ENCODE data around the gene FAM168A. TPM values are rescaled to one million over a fixed set of nuclear protein-coding genes. Genes with fewer than 3 reads are reported as not detected.

FAM168A gene
- total and polyA plus RNA-seq, 9 of the 15 experiments (the other 6 are each of a cell fraction or from before 2014, with no cell fraction given), result 0.44 to 7.2 (median 2.9) TPM

GRCh38 chr11:73402834-73403185 is 195.1 kb downstream of the FAM168A start (continued):
- TF ChIP-seq CHD1 (IDR thresholded peaks at IDR 0.05; ENCODE audit: low read length) (no peak), GABPA (tag; conservative IDR thresholded peaks at IDR 0.05; ENCODE audit: low read depth) (no peak), SRF (CRISPR knock-in tag; IDR thresholded peaks at IDR 0.05) (no peak), ZNF134 (CRISPR knock-in tag; conservative IDR thresholded peaks at IDR 0.05) (no peak), ETV5 (CRISPR knock-in tag; IDR thresholded peaks at IDR 0.05; ENCODE audit: low read depth) (no peak), PTTG1 (tag; IDR thresholded peaks at IDR 0.05; ENCODE audit: low read depth) (no peak), ZNF184 (CRISPR knock-in tag; IDR thresholded peaks at IDR 0.05) (no peak), ZNF639 (CRISPR knock-in tag; conservative IDR thresholded peaks at IDR 0.05 in 1 of 2, IDR thresholded peaks at IDR 0.05 in 1 of 2) (no peak), XRCC3 (IDR thresholded peaks at IDR 0.05) (no peak), BCOR (IDR thresholded peaks at IDR 0.05) (0 out of 2 replicates have a peak, but pooled peaks have one; percentile 16), BHLHE40 (IDR thresholded peaks at IDR 0.05; ENCODE audit: low read length) (no peak), SP2 (IDR thresholded peaks at IDR 0.05; ENCODE audit: extremely low read depth, low read depth, low read length, poor library complexity, severe bottlenecking) (no peak), THRAP3 (IDR thresholded peaks at IDR 0.05; ENCODE audit: borderline replicate concordance) (no peak), SMARCA4 (IDR thresholded peaks at IDR 0.05) (no peak), DNMT1 (IDR thresholded peaks at IDR 0.05) (no peak), POLR2B (IDR thresholded peaks at IDR 0.05; ENCODE audit: low read depth, partially characterized antibody) (no peak), EHMT2 (IDR thresholded peaks at IDR 0.05) (no peak), KLF16 (IDR thresholded peaks at IDR 0.05) (no peak), HDAC2 (IDR thresholded peaks at IDR 0.05) (no peak), ERF (CRISPR knock-in tag; IDR thresholded peaks at IDR 0.05) (no peak)
- TF ChIP-seq, protein P1, sequence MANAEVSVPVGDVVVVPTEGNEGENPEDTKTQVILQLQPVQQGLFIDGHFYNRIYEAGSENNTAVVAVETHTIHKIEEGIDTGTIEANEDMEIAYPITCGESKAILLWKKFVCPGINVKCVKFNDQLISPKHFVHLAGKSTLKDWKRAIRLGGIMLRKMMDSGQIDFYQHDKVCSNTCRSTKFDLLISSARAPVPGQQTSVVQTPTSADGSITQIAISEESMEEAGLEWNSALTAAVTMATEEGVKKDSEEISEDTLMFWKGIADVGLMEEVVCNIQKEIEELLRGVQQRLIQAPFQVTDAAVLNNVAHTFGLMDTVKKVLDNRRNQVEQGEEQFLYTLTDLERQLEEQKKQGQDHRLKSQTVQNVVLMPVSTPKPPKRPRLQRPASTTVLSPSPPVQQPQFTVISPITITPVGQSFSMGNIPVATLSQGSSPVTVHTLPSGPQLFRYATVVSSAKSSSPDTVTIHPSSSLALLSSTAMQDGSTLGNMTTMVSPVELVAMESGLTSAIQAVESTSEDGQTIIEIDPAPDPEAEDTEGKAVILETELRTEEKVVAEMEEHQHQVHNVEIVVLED (CRISPR knock-in tag; IDR thresholded peaks at IDR 0.05), result no peak
- TF ChIP-seq, protein P2, sequence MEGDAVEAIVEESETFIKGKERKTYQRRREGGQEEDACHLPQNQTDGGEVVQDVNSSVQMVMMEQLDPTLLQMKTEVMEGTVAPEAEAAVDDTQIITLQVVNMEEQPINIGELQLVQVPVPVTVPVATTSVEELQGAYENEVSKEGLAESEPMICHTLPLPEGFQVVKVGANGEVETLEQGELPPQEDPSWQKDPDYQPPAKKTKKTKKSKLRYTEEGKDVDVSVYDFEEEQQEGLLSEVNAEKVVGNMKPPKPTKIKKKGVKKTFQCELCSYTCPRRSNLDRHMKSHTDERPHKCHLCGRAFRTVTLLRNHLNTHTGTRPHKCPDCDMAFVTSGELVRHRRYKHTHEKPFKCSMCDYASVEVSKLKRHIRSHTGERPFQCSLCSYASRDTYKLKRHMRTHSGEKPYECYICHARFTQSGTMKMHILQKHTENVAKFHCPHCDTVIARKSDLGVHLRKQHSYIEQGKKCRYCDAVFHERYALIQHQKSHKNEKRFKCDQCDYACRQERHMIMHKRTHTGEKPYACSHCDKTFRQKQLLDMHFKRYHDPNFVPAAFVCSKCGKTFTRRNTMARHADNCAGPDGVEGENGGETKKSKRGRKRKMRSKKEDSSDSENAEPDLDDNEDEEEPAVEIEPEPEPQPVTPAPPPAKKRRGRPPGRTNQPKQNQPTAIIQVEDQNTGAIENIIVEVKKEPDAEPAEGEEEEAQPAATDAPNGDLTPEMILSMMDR (IDR thresholded peaks at IDR 0.05 in 2 of 3, conservative IDR thresholded peaks at IDR 0.05 in 1 of 3; ENCODE audit: insufficient read depth in 2 of 3, low read depth in 1 of 3, low read length in 3 of 3), result peak; percentile 32 to 52 (median 37); a peak in 4 of 6 replicates
- TF ChIP-seq, protein P3, sequence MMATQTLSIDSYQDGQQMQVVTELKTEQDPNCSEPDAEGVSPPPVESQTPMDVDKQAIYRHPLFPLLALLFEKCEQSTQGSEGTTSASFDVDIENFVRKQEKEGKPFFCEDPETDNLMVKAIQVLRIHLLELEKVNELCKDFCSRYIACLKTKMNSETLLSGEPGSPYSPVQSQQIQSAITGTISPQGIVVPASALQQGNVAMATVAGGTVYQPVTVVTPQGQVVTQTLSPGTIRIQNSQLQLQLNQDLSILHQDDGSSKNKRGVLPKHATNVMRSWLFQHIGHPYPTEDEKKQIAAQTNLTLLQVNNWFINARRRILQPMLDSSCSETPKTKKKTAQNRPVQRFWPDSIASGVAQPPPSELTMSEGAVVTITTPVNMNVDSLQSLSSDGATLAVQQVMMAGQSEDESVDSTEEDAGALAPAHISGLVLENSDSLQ (IDR thresholded peaks at IDR 0.05), result no peak
- TF ChIP-seq, protein P4, sequence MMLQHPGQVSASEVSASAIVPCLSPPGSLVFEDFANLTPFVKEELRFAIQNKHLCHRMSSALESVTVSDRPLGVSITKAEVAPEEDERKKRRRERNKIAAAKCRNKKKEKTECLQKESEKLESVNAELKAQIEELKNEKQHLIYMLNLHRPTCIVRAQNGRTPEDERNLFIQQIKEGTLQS (IDR thresholded peaks at IDR 0.05), result no peak
- TF ChIP-seq, protein P4 (CRISPR knock-in tag; conservative IDR thresholded peaks at IDR 0.05), result no peak
